ENCODE results near the gene PRR15.

The PRR15 gene

GRCh38 chr7:29565634-29565981 is 2.0 kb downstream of the PRR15 start:
- no peak for TF ChIP-seq CTCF (conservative IDR thresholded peaks at IDR 0.05; ENCODE audit: low read depth)
- ChIA-PET CTCF (interaction anchor here (0.6 to 1.1 kb wide), 2 partner anchors 24 to 40 kb away, joined by 3 read pairs; no protein-coding TSS in a partner anchor), POLR2A (ENCODE audit: low non-redundant PET) (no interaction called here)

DNA sequence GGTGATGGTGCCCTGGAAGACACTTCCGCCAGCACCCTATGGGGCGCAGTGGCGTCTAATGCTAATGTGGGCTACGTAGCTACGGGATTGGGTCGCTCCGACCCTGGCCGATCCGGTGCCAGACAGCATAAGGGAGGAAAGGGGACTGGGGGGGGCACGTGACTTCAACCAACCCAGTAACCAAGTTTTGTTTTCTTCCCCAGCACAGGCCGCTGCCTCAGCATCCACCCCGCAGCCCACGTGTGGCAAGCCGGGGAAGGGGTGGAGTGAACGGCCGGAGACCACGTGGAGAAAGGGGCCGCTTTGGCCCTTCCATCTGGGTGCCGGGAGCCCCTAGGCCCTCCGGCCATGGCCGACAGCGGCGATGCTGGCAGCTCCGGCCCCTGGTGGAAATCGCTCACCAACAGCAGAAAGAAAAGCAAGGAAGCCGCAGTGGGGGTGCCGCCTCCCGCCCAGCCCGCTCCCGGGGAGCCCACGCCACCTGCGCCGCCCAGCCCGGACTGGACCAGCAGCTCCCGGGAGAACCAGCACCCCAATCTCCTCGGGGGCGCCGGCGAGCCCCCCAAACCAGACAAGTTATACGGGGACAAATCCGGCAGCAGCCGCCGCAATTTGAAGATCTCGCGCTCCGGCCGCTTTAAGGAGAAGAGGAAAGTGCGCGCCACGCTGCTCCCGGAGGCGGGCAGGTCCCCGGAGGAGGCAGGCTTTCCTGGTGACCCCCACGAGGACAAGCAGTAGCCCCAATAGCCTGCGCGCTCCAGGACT is 2.5 kb downstream of the PRR15 start:
- DNase-seq (ENCODE audit: low spot score), result no peak
- H3K27ac ChIP-seq, result no peak overlapping the region

More at GRCh38 chr7:29565634-29565981, 2.0 kb downstream of the PRR15 start:
- no peak overlapping the region for H3K27ac ChIP-seq
- no peak for DNase-seq (ENCODE audit: low spot score)

GRCh38 chr7:29567174-29567573 is 3.5 kb downstream of the PRR15 start:
- TF ChIP-seq CTCF (conservative IDR thresholded peaks at IDR 0.05; ENCODE audit: low read depth), result no peak
- no peak overlapping the region for H3K27ac ChIP-seq
- ChIA-PET CTCF (interaction anchor here (0.5 kb wide), 1 partner anchor 267 kb away, joined by 3 read pairs; no protein-coding TSS in a partner anchor), POLR2A (ENCODE audit: low non-redundant PET) (no interaction called here)
- no peak for DNase-seq (ENCODE audit: low spot score)

More for the DNA sequence above, 2.5 kb downstream of the PRR15 start:
- POLR2A ChIA-PET (ENCODE audit: low non-redundant PET), result no interaction called here
- TF ChIP-seq CTCF (conservative IDR thresholded peaks at IDR 0.05; ENCODE audit: low read depth), result no peak
- CTCF ChIA-PET, result interaction anchor here (0.6 to 1.1 kb wide), 2 partner anchors 23 to 39 kb away, joined by 3 read pairs; no protein-coding TSS in a partner anchor

DNA sequence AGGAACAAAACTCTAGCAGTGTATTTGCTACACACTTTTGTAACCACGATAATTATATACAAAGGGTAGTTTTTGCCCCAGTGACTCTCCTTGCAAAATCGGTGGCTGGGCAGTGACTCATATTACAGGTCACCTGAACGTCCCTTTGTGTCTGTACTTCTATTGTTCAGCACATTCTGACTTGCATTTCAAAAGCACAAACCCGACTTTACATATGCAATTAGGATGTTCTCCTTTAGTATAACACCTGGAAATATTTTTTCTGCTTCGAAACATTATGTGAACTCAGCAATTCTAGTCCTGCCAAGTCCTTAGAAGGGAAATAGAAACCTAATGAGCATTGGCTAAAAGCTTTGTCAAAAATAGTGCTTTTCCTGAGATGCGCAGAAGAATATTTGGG is 6.0 kb downstream of the PRR15 start:
- CTCF ChIA-PET, result no interaction called here
- no peak for TF ChIP-seq CTCF (conservative IDR thresholded peaks at IDR 0.05; ENCODE audit: low read depth)
- H3K27ac ChIP-seq, result no peak overlapping the region
- no peak for DNase-seq (ENCODE audit: low spot score)
- POLR2A ChIA-PET (ENCODE audit: low non-redundant PET), result no interaction called here

DNA sequence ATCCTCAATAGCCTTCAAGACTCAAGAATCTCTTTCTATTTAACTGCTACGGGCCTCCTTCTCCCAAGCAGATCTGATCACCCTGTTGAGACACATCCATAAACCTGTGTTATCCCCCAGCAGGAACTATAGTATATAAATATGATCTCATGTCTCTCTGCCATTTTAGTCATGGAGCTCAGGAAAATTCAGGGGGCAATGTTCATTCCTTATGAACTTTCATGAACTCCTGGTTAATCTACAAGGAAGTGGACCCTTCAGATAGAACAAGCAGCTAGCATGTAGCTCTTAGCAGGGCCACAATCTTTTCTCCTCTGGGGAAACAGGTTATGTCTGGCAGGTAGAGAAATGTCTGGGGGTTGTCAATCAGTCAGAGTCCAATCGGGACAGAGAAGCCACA is 8.9 kb downstream of the PRR15 start:
- ChIA-PET POLR2A (ENCODE audit: low non-redundant PET) (no interaction called here), CTCF (interaction anchor here (0.6 kb wide), 1 partner anchor 99 kb away, joined by 3 read pairs; no protein-coding TSS in a partner anchor)
- DNase-seq (ENCODE audit: low spot score), result no peak
- TF ChIP-seq CTCF (conservative IDR thresholded peaks at IDR 0.05; ENCODE audit: low read depth), result no peak
- no peak overlapping the region for H3K27ac ChIP-seq

DNA sequence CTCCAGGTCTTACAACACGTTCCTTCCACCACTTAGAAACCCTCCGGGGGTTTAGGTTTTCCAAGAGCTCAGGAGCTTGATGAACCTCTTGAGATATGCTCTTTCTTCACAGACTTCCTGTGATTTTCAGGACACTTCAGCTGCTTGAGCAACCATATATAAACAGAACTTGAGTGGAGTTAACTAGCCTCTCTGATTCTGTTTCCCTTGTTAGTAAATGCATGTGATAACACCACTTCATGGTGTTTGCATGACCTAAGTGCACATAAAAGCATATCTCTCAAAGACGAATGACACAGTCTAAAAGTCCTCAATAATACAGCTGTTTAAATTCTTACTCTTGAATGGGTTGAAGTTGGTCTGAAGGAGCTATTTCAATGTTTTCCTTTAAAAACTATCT is 9.9 kb downstream of the PRR15 start:
- ChIA-PET POLR2A (ENCODE audit: low non-redundant PET) (no interaction called here), CTCF (no interaction called here)
- no peak for DNase-seq (ENCODE audit: low spot score)
- H3K27ac ChIP-seq, result no peak overlapping the region
- no peak for TF ChIP-seq CTCF (conservative IDR thresholded peaks at IDR 0.05; ENCODE audit: low read depth)

Data from RWPE1 (cell line).